Inflammatory macrophage treated with lipopolysaccharide for 4 hours (primary cell): ENCODE measurements around the gene ARMH4.
"Not testable (repeated sequence)": the region's sequence is repeated elsewhere in the genome, so short reads cannot be mapped to it uniquely, and the experiment has no call there.

Source experiments
- DNase-seq: peaks from one replicate; pipeline ENCODE4 v3.0.0-alpha.2; 2020

The ARMH4 gene

GRCh38 chr14:58145936-58146335 is 6.1 kb downstream of the ARMH4 start:
- DNase-seq: no peak

DNA sequence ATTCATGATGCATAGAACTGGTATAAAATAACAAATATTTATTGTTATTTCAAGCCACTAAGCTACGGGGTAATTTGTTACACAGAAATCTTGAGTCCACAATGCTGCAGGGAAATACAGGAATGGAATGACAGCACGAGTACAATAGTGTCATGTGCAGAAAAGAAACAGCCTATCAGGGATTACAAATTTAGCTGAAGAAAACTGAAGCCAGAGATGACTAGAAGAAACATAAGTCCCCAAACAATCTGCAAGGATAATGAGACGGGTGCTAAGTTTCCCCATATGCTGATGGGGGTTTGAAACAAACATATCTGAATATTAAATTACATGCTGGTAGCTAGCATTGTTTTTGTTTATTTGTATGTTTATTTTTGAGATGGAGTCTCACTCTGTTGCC is 8.9 kb downstream of the ARMH4 start:
- DNase-seq: no peak

DNA sequence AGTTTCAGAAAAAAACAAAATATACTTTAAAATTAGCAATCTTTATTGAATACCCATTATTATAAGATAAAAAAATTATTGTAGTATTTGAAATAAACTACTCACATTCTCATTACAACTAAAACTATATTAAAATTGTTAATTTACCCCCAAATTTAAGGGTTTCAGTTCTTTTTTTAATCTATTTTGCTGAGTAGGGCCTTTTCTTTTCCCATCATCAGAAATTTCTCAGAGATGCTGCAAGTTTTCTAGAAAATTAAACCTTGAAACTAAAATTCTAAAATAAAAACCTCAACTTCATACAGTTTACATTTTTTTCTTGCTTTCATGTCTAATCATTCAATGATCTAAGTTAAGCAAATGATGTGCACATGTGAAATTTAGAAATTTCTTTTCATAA is 10.1 kb downstream of the ARMH4 start:
- no peak for DNase-seq

GRCh38 chr14:58138714-58139482 is 13.1 kb downstream of the ARMH4 start:
- DNase-seq: peak; percentile 40

GRCh38 chr14:58138031-58138713 is 13.8 kb downstream of the ARMH4 start:
- DNase-seq: no peak

DNA sequence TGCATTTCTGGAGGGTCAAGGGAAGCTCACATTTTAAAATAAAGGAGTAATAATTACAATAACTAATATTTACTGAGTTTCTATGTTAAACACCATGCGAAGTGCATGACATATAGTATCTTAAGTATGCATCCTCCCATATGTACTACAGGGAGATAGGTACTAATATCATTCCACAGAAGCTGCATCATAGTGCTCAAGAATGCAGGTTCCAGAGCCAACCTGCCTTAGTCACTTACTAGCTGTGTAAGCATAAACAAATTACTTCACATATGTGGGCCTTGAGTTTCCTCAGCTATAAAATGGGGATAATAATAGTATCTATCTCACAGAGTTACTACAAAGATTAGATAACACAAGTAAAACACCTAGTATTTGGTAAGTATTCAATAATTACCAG is 18.3 kb downstream of the ARMH4 start:
- DNase-seq: no peak

DNA sequence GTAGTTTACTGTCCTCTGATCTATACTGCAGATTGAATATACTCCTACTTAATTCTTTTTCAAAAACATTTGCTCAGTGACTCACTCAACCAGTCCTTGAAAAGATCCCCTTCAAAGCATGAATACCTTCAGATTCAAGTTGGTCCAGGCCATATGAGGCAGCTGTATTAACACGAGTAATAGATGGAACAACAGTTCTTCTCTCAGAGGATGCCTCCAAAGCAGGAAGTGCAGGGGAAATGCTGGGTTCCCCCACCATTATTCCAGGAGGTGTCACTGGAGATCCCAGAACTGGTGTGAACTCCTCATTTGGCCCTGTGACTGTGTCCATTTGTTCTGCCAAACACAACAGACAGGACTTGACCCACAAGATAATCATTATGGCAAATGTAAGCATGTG is 20.6 kb downstream of the ARMH4 start:
- DNase-seq: no peak

DNA sequence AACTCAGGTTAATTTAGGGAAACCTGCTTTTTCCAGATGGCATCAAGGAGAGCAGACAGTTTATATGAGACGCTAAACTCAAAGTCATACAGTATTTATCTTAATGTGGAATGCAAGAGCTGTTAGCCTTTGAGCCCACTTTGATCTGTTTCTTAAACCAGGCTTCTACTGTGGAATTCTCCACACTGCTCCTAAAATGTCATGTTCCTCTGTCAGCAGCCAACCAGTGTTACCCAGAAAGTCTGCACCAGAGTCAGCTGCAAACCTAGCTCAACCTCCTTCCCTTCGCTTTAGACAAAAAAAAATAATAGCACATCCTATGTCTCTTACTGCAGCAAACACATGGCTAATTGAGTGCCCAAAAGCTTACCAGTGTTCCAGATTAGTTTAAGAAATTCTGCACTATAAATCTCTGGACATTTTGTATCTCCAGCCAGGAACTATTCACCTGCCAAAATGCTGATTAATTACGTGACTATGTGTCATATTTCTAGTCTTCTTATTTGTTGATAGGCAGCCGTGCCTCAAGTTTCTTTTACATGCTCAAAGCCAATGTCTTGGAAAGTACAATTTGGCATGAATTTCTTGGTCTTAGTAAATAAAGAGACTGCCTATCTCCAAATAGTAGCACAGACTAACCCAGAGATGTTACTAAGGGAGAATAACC is 21.8 kb downstream of the ARMH4 start:
- DNase-seq: no peak

- no peak for DNase-seq
Observed at GRCh38 chr14:58129208-58129607, 22.8 kb downstream of the ARMH4 start.

- DNase-seq: no peak
Observed at GRCh38 chr14:58128416-58128815, 23.6 kb downstream of the ARMH4 start.

- not testable (repeated sequence) for DNase-seq
Observed at GRCh38 chr14:58122546-58122945, 29.5 kb downstream of the ARMH4 start.

DNA sequence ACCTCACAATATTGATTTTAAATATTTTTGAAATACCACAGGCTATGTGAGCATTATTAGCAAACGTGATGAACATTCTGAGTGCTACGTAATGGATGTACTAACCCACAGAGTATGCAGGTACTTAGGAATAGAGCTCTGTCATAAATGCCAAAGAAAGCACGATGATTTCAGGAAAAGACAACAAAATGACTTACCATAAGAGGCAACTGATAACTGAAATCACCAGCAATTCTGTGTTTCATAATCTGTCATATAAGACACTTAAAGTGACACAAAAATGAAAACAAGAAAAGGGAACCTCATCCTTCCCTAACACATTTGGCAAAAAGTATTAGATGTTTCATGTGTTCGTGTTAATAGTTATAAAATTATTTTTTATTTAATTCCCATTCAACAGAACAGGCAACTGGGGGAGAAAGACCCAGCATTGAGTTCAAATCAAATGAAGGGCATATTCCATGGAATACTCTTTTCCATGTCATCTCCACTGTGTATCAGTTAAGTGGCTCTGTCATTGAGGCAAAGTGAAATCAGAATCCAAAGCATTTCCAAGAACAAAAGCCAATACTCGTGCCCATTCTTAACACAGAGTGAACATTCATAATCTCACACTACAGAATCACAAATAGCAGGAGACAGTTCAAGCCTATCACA is 30.4 kb downstream of the ARMH4 start:
- no peak for DNase-seq

GRCh38 chr14:58119381-58119780 is 32.6 kb downstream of the ARMH4 start:
- no peak for DNase-seq

DNA sequence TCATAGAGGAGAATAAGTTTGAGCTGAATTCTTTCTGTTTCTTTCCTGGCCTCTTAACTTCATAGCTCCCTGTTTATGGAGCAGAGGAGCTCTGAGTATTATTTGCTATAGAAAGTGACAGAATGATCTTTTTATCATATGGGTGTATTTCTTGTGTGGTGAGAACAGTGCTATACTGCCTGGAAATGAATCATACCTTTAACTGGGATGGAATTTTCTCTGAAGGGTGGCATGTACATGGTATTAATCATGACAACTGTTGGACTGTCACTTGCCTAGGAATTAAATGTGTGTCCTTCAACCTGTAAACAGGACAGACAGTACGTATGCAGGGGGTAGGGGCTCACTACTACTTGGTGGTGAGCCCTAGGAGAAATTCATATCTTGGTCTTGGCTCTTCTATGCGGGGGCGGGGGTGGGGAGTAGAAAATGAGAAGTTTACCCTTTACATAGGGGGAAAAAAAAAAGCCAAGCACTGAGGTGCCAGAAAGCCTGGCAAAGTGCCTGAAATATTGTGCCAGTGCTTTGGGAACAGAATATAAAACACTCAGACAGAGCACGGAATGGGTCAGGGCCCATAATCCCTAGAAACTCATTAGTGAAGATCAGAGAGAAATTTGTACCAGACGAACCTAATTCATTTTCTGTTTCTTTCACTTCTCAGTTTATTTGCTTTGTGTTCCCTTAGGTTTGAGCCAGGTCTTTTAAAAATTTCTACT is 33.8 kb downstream of the ARMH4 start:
- DNase-seq: no peak

DNA sequence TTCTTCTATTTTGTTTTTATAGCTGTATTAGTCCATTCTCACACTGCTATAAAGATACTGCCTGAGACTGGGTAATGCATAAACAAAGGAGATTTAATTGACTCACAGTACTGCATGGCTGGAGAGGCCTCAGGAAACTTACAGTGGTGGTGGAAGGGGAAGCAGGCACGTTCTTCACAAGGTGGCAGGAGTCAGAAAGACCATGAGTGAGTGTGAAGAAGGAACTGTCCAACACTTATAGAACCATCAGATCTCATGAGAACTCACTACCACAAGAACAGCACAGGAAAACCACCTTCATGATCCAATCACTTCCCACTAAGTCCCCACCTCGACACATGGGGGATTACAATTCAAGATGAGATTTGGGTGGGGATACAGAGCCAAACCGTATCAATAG is 42.3 kb downstream of the ARMH4 start:
- no peak for DNase-seq

- no peak for DNase-seq
Observed at GRCh38 chr14:58108717-58109116, 43.3 kb downstream of the ARMH4 start.

- peak; percentile 54 for DNase-seq
Observed at GRCh38 chr14:58107947-58108552, 44.0 kb downstream of the ARMH4 start.

DNA sequence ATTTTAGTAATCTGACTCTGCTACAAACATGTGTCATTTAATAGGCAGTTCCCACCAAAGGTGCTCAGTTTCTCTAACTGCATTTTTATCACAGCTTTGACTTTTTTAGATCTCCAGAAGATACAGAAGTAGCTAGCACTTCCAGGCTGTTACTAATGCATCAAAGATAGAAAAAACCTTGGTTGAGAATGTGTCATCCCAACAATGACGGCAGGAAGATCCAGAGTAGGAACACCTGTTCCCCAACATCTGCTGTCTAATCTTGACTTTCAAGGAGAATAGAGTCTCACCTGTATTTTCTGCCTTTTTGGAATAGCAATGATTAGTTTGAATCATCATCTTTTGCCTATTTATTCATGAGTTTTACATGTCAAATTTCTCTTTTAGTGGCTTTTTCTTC is 45.0 kb downstream of the ARMH4 start:
- DNase-seq: no peak

DNA sequence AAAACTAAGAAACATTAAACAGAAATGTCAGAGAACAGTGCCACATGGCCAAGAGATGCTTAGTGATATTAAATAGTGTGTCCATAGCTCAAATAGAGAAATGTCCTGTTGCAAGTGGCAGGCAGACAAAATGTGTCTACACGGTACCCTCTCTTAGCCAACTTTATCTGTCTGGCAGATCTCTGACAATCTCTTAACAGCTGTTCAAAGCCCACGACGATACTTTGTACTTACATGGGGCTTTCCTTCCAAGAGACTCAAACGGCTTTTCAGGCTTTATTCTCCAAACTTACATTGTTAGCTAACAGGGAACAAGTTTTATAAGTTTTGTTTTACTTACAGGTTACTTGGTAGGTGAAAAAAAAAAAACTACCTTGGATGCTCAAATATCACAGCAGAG is 45.6 kb downstream of the ARMH4 start:
- DNase-seq: no peak

DNA sequence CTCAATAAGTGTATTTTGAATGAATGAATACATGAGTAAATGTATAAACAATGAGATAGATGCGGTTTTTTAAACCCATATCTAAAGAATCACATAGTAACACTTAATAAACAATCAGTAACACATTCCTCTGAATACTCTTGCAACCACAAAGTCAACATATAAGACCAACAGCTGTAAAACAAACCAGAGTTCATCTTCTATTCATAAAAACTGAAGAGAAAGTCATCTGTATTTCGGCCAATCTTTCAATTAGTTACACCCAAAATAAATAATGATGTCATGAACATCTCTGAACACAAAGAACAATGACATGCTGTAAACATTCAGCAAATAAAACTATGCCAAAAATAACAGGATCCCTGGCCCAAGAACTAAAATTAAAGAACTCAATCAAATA is 47.2 kb downstream of the ARMH4 start:
- DNase-seq: no peak

DNA sequence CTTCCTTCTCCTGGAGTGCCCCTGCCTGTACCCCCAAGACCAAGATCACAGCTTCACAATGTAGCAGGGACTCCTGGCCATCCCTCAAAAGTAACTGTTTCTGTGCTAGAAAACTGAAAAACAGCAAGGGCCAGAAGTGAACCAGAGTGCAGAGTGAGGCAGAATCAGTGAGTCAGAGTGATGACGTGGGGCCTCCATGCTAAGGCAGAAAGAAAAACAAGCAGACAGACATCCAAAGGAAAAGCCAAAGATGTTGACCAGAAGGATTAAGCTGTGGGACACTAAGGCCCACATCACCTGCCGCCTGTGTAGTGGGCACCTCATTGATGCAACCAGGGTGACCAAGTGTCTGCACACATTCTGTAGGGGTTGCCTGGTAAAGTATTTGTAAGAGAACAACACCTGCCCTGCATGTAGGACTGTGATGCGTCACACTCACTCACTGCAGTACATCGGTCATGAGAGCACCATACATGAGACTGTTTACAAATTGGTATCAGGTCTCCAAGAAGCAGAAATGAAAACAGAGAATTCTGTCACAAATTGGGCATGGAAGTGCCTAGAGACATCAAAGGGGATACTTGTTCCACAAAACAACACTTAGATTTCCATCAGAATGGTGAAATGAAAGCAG is 51.2 kb downstream of the ARMH4 start:
- DNase-seq: no peak

DNA sequence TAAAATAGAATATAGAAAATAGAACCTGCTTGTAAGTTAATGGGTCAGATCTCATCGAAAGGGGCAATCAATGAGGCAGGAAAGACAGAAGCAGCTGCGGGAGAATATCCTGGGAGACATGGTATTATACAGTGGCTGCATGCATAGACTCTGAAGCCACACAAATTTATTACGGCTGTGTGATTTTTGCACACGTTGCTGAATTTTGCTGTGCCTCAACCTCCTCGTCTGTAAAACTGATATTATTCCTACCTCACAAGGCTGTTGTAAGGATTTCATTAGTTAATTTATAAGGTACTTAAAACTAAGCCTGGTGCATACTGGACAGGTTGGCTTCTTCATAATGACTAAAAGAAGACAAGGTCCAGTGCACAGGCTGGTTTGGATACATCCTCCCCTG is 52.3 kb downstream of the ARMH4 start:
- no peak for DNase-seq
